HepG2 (cell line): ENCODE results near the gene NAA38. TPM values are rescaled to one million over a fixed set of nuclear protein-coding genes. Genes with fewer than 3 reads are reported as not detected.

Experiments
- KLF13 ChIP-seq: sonication (generic); formaldehyde crosslinking; IDR thresholded peaks from 2 replicates; pipeline ENCODE4 v1.4.0; 2020; ENCODE audit warnings: mild to moderate bottlenecking, missing genetic modification reagents
- NR1H2 ChIP-seq: sonication (generic); formaldehyde crosslinking; IDR thresholded peaks from 2 replicates; pipeline ENCODE4 v1.8.1; 2022; ENCODE audit warnings: low read depth, missing genetic modification reagents, borderline replicate concordance
- ONECUT2 ChIP-seq: sonication (generic); formaldehyde crosslinking; IDR thresholded peaks from 2 replicates; pipeline ENCODE4 v1.4.0; 2020; ENCODE audit warnings: missing genetic modification reagents
- PLRG1 ChIP-seq: fragments of 450-650 bp; conservative IDR thresholded peaks from 2 replicates; pipeline ENCODE4 v1.6.1; 2016
- SMAD9 ChIP-seq: sonication (generic); formaldehyde crosslinking; IDR thresholded peaks from 2 replicates; pipeline ENCODE4 v1.5.1; 2020; ENCODE audit warnings: mild to moderate bottlenecking, missing genetic modification reagents
- SMARCE1 ChIP-seq: fragments of 450-650 bp; IDR thresholded peaks from 2 replicates; pipeline ENCODE4 v1.6.1; 2017; ENCODE audit warnings: borderline replicate concordance
- ZBTB1 ChIP-seq: sonication (generic); formaldehyde crosslinking; IDR thresholded peaks from 2 replicates; pipeline ENCODE4 v1.4.0; 2020; ENCODE audit warnings: missing genetic modification reagents, borderline replicate concordance
- ZNF264 ChIP-seq: sonication (generic); formaldehyde crosslinking; IDR thresholded peaks from 2 replicates; pipeline ENCODE4 v1.4.0; 2020; ENCODE audit warnings: missing genetic modification reagents
- ZNF354B ChIP-seq: sonication (generic); formaldehyde crosslinking; IDR thresholded peaks from 2 replicates; pipeline ENCODE4 v1.8.0; 2022; ENCODE audit warnings: mild to moderate bottlenecking, missing genetic modification reagents
- ZNF724P ChIP-seq: sonication (generic); formaldehyde crosslinking; IDR thresholded peaks from 2 replicates; pipeline ENCODE4 v1.8.0; 2022; ENCODE audit warnings: missing genetic modification reagents, borderline replicate concordance
- ZSCAN20 ChIP-seq: sonication (generic); formaldehyde crosslinking; IDR thresholded peaks from 2 replicates; pipeline ENCODE4 v1.4.0; 2020; ENCODE audit warnings: missing genetic modification reagents, mild to moderate bottlenecking, borderline replicate concordance
- polyA plus RNA-seq, 8 experiments: library from polyadenylated mRNA; depleted of rRNA in 3 of 8; stranded (reverse) in 7 of 8; unstranded in 1 of 8; fragments of >200 nt; fragmentation: Illumina TruSeq in 4 of 8; extraction: Trizol in 4 of 8; gene quantifications; 2 replicates each; pipeline versions ENCODE4 v1.2.1 to v1.2.3, GENCODE V29; 2011 to 2016; ENCODE audit warnings: low read depth in 4 of 8, missing spikeins in 1 of 8, mixed read lengths in 1 of 8; ENCODE audit not compliant: insufficient read depth in 1 of 8
- total RNA-seq, 5 experiments: library from RNA; depleted of rRNA; stranded (reverse); fragments of >200 nt; fragmentation: Illumina TruSeq; extraction: Trizol; gene quantifications; 2 replicates each; pipeline ENCODE4 v1.2.3, GENCODE V29; 2016; ENCODE audit warnings: low read depth in 1 of 5
- TF ChIP-seq, protein P1 (sequence below), 2 experiments: fragments of 450-650 bp in 1 of 2; sonication (generic) in 1 of 2; formaldehyde crosslinking in 1 of 2; IDR thresholded peaks; 2 replicates each; pipeline versions ENCODE4 v1.6.1 to v1.8.0; 2016 to 2022; ENCODE audit warnings: antibody characterized with exemption in 1 of 2, mild to moderate bottlenecking in 1 of 2, missing genetic modification reagents in 1 of 2
- TF ChIP-seq, protein P2 (sequence below): sonication (generic); formaldehyde crosslinking; IDR thresholded peaks from 2 replicates; pipeline ENCODE4 v1.5.0; 2020; ENCODE audit warnings: mild to moderate bottlenecking, missing genetic modification reagents, borderline replicate concordance
- TF ChIP-seq, protein P3 (sequence below): IDR thresholded peaks from 2 replicates; pipeline ENCODE4 v1.6.1; 2012; ENCODE audit warnings: low read length, improper control_type of control experiment

The NAA38 gene
- total and polyA plus RNA-seq, 2 of the 13 experiments (the other 11 are each of a cell fraction or from before 2014, with no cell fraction given), result 46.9 to 91.6 TPM

DNA sequence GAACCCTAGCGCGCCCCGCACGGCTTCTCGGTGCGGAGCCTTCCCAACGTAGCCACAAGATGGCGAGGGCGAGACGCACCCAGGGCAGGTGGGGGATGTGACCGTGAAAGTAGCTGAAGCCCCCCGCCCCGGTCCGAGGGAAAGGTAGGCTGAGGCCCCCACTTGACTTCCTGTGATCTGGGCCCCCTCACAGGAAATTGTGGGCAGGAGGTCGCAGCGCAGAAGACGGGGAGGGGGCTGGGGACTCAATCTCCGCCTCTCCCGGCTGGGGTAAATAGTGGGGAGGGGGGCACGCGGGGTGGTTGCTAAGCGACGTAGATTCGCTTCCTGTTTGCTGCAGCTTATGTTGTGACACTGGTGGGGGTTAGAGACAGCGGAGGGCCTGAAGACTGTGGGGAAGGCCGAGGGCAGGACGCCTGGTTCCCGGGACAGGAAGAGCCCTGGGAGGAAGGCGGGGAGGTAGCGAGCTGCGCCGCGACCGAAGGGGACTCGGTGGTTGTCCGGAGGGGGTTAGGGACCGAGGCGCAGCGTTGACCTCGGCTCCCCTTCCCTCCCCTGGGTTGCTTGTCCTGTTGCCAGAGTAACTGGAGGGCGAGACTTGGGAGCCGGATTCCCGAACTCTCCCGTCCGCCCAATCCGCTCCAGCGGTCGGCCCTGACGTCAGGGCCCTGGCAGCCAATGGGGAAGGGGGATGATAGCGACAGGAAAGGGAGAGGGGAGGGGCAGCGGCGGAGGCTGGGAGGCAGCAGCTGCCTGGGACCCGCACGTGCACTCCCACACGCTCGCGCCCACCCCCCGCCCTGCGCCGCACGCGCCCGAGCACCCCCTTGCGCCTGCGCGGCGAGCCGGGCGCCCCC lies 22.2 kb downstream of the NAA38 start (continued):
- TF ChIP-seq, protein P1, sequence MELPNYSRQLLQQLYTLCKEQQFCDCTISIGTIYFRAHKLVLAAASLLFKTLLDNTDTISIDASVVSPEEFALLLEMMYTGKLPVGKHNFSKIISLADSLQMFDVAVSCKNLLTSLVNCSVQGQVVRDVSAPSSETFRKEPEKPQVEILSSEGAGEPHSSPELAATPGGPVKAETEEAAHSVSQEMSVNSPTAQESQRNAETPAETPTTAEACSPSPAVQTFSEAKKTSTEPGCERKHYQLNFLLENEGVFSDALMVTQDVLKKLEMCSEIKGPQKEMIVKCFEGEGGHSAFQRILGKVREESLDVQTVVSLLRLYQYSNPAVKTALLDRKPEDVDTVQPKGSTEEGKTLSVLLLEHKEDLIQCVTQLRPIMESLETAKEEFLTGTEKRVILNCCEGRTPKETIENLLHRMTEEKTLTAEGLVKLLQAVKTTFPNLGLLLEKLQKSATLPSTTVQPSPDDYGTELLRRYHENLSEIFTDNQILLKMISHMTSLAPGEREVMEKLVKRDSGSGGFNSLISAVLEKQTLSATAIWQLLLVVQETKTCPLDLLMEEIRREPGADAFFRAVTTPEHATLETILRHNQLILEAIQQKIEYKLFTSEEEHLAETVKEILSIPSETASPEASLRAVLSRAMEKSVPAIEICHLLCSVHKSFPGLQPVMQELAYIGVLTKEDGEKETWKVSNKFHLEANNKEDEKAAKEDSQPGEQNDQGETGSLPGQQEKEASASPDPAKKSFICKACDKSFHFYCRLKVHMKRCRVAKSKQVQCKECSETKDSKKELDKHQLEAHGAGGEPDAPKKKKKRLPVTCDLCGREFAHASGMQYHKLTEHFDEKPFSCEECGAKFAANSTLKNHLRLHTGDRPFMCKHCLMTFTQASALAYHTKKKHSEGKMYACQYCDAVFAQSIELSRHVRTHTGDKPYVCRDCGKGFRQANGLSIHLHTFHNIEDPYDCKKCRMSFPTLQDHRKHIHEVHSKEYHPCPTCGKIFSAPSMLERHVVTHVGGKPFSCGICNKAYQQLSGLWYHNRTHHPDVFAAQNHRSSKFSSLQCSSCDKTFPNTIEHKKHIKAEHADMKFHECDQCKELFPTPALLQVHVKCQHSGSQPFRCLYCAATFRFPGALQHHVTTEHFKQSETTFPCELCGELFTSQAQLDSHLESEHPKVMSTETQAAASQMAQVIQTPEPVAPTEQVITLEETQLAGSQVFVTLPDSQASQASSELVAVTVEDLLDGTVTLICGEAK (IDR thresholded peaks at IDR 0.05), result no peak
- TF ChIP-seq, protein P1 (CRISPR knock-in tag; IDR thresholded peaks at IDR 0.05), result no peak; the same call in 1 of the 2 replicates
- no peak for TF ChIP-seq NR1H2 (CRISPR knock-in tag)
- TF ChIP-seq SMAD9, result no peak
- no peak for TF ChIP-seq ZNF264 (CRISPR knock-in tag)
- TF ChIP-seq PLRG1, result no peak
- TF ChIP-seq, protein P2, sequence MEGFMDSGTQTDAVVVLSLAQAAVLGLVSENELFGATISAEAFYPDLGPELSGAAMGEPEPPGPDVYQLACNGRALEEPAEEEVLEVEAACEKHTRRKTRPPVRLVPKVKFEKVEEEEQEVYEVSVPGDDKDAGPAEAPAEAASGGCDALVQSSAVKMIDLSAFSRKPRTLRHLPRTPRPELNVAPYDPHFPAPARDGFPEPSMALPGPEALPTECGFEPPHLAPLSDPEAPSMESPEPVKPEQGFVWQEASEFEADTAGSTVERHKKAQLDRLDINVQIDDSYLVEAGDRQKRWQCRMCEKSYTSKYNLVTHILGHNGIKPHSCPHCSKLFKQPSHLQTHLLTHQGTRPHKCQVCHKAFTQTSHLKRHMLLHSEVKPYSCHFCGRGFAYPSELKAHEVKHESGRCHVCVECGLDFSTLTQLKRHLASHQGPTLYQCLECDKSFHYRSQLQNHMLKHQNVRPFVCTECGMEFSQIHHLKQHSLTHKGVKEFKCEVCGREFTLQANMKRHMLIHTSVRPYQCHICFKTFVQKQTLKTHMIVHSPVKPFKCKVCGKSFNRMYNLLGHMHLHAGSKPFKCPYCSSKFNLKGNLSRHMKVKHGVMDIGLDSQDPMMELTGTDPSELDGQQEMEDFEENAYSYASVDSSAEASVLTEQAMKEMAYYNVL, result 0 out of 2 replicates have a peak, but pooled peaks have one; percentile 49
- no peak for TF ChIP-seq KLF13 (CRISPR knock-in tag)
- TF ChIP-seq ZBTB1, result no peak
- no peak for TF ChIP-seq SMARCE1
- TF ChIP-seq, protein P3, sequence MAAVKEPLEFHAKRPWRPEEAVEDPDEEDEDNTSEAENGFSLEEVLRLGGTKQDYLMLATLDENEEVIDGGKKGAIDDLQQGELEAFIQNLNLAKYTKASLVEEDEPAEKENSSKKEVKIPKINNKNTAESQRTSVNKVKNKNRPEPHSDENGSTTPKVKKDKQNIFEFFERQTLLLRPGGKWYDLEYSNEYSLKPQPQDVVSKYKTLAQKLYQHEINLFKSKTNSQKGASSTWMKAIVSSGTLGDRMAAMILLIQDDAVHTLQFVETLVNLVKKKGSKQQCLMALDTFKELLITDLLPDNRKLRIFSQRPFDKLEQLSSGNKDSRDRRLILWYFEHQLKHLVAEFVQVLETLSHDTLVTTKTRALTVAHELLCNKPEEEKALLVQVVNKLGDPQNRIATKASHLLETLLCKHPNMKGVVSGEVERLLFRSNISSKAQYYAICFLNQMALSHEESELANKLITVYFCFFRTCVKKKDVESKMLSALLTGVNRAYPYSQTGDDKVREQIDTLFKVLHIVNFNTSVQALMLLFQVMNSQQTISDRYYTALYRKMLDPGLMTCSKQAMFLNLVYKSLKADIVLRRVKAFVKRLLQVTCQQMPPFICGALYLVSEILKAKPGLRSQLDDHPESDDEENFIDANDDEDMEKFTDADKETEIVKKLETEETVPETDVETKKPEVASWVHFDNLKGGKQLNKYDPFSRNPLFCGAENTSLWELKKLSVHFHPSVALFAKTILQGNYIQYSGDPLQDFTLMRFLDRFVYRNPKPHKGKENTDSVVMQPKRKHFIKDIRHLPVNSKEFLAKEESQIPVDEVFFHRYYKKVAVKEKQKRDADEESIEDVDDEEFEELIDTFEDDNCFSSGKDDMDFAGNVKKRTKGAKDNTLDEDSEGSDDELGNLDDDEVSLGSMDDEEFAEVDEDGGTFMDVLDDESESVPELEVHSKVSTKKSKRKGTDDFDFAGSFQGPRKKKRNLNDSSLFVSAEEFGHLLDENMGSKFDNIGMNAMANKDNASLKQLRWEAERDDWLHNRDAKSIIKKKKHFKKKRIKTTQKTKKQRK, result no peak
- no peak for TF ChIP-seq ZSCAN20 (CRISPR knock-in tag)
- TF ChIP-seq ONECUT2, result no peak
- no peak for TF ChIP-seq ZNF724P (CRISPR knock-in tag)
- TF ChIP-seq ZNF354B (CRISPR knock-in tag), result no peak
